ENCODE measurements around the gene MBD3L3. TPM values are rescaled to one million over a fixed set of nuclear protein-coding genes. Genes with fewer than 3 reads are reported as not detected.
"Not testable (repeated sequence)": the region's sequence is repeated elsewhere in the genome, so short reads cannot be mapped to it uniquely, and the experiment has no call there.

The MBD3L3 gene
- total RNA-seq, 1 donor from 2014 or later = not detected

GRCh38 chr19:7054635-7055368 is 3.7 kb downstream of the MBD3L3 start:
- H3K9me3 Mint-ChIP-seq; DNase-seq (ENCODE audit: low read depth, low spot score); H3K4me1 Mint-ChIP-seq; H3K27me3 Mint-ChIP-seq (ENCODE audit: low read depth); H3K36me3 Mint-ChIP-seq (ENCODE audit: low read depth); H3K4me3 Mint-ChIP-seq; H3K27ac Mint-ChIP-seq (ENCODE audit: unreplicated experiment): not testable (repeated sequence)

GRCh38 chr19:7052896-7053295 is 5.6 kb downstream of the MBD3L3 start:
- H3K4me1 Mint-ChIP-seq; H3K36me3 Mint-ChIP-seq (ENCODE audit: low read depth); H3K27me3 Mint-ChIP-seq (ENCODE audit: low read depth); DNase-seq (ENCODE audit: low read depth, low spot score); H3K4me3 Mint-ChIP-seq; H3K9me3 Mint-ChIP-seq; H3K27ac Mint-ChIP-seq (ENCODE audit: unreplicated experiment): not testable (repeated sequence)

GRCh38 chr19:7051421-7051820 is 7.1 kb downstream of the MBD3L3 start:
- not testable (repeated sequence) for H3K27ac Mint-ChIP-seq (ENCODE audit: unreplicated experiment); H3K4me3 Mint-ChIP-seq; H3K36me3 Mint-ChIP-seq (ENCODE audit: low read depth); H3K9me3 Mint-ChIP-seq; DNase-seq (ENCODE audit: low read depth, low spot score); H3K4me1 Mint-ChIP-seq; H3K27me3 Mint-ChIP-seq (ENCODE audit: low read depth)

DNA sequence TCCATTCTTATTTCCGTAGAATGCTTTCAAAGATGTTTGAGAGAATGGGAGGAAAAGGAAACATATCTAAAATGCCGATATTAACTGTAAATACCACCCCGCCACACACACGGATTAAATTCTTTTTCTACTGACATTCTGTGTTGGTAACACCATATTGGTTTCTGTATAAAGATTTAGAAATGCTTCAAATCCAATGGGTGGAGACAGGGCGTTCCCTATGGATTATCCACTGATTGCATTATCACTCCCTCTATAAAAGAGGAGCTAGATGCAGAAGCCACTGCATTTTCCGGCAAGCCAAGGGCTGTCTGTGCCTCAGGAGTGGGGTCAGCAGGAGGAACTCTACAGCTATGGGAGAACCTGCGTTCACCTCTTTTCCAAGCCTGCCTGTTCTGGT is 9.5 kb downstream of the MBD3L3 start, which contains the start of gene MBD3L2:
TSS of gene MBD3L2 (plus strand) at position 301 of the 400 bp plus-strand sequence. CDS start at position 354, 53 bp downstream.
- not testable (repeated sequence) for DNase-seq (ENCODE audit: low read depth, low spot score); H3K9me3 Mint-ChIP-seq; H3K4me3 Mint-ChIP-seq; H3K36me3 Mint-ChIP-seq (ENCODE audit: low read depth); H3K4me1 Mint-ChIP-seq; H3K27me3 Mint-ChIP-seq (ENCODE audit: low read depth); H3K27ac Mint-ChIP-seq (ENCODE audit: unreplicated experiment)

DNA sequence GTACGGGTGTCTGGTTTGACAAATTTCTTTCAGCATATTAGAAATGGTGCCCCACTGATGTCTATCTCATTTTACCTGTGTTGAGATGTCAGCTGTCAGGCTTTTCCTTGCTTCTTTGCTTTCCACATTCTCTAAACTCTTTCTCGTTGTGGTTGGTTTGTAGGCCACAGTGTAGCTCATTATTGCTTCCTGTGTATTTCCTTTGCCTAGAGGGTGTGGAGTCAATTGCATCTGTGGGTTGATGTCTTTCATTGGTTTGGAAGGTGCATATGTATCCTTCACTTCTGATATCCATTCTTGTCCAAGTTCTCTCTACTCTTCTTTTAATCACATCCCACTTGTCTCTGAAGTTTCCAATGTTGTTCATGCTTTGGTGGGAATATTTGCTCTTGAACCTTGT is 16.9 kb downstream of the MBD3L3 start:
- DNase-seq (ENCODE audit: low read depth, low spot score); H3K27ac Mint-ChIP-seq (ENCODE audit: unreplicated experiment); H3K27me3 Mint-ChIP-seq (ENCODE audit: low read depth): not testable (repeated sequence)

DNA sequence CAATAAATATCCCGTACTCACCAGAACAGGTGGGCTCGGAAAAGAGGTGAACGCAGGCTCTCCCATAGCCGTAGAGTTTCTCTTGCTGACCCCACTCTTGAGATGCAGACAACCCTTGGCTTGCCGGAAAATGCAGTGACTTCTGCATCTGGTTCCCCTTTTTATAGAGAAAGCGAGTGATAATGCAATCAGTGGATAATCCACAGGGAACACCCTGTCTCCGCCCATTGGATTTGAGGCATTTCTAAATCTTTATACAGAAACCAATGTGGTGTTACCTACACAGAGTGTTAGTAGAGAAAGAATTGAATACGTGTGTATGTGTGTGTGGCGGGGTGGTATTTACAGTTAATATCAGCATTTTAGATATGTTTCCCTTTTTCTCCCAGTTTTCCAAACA is 18.4 kb downstream of the MBD3L3 start, which contains the start of gene MBD3L4:
TSS of gene MBD3L4 (minus strand) at position 101 of the 400 bp plus-strand sequence. CDS start at position 66, 35 bp downstream.
- H3K9me3 Mint-ChIP-seq; DNase-seq (ENCODE audit: low read depth, low spot score); H3K4me1 Mint-ChIP-seq; H3K27ac Mint-ChIP-seq (ENCODE audit: unreplicated experiment); H3K36me3 Mint-ChIP-seq (ENCODE audit: low read depth); H3K27me3 Mint-ChIP-seq (ENCODE audit: low read depth); H3K4me3 Mint-ChIP-seq: not testable (repeated sequence)

More for the DNA sequence above, 16.9 kb downstream of the MBD3L3 start:
- not testable (repeated sequence) for H3K4me1 Mint-ChIP-seq; H3K36me3 Mint-ChIP-seq (ENCODE audit: low read depth); H3K9me3 Mint-ChIP-seq; H3K4me3 Mint-ChIP-seq

DNA sequence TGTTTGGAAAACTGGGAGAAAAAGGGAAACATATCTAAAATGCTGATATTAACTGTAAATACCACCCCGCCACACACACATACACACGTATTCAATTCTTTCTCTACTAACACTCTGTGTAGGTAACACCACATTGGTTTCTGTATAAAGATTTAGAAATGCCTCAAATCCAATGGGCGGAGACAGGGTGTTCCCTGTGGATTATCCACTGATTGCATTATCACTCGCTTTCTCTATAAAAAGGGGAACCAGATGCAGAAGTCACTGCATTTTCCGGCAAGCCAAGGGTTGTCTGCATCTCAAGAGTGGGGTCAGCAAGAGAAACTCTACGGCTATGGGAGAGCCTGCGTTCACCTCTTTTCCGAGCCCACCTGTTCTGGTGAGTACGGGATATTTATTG is 28.2 kb downstream of the MBD3L3 start, which contains the start of gene MBD3L5:
TSS of gene MBD3L5 (plus strand) at position 301 of the 400 bp plus-strand sequence. CDS start at position 335, 34 bp downstream.
- not testable (repeated sequence) for H3K27me3 Mint-ChIP-seq (ENCODE audit: low read depth); H3K4me3 Mint-ChIP-seq; H3K27ac Mint-ChIP-seq (ENCODE audit: unreplicated experiment); DNase-seq (ENCODE audit: low read depth, low spot score); H3K36me3 Mint-ChIP-seq (ENCODE audit: low read depth); H3K9me3 Mint-ChIP-seq; H3K4me1 Mint-ChIP-seq

DNA sequence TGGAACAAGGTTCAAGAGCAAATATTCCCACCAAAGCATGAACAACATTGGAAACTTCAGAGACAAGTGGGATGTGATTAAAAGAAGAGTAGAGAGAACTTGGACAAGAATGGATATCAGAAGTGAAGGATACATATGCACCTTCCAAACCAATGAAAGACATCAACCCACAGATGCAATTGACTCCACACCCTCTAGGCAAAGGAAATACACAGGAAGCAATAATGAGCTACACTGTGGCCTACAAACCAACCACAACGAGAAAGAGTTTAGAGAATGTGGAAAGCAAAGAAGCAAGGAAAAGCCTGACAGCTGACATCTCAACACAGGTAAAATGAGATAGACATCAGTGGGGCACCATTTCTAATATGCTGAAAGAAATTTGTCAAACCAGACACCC is 29.7 kb downstream of the MBD3L3 start:
- H3K4me1 Mint-ChIP-seq; DNase-seq (ENCODE audit: low read depth, low spot score); H3K9me3 Mint-ChIP-seq; H3K27me3 Mint-ChIP-seq (ENCODE audit: low read depth); H3K4me3 Mint-ChIP-seq; H3K27ac Mint-ChIP-seq (ENCODE audit: unreplicated experiment); H3K36me3 Mint-ChIP-seq (ENCODE audit: low read depth): not testable (repeated sequence)

- H3K4me3 Mint-ChIP-seq; DNase-seq (ENCODE audit: low read depth, low spot score); H3K36me3 Mint-ChIP-seq (ENCODE audit: low read depth); H3K27ac Mint-ChIP-seq (ENCODE audit: unreplicated experiment); H3K9me3 Mint-ChIP-seq; H3K27me3 Mint-ChIP-seq (ENCODE audit: low read depth); H3K4me1 Mint-ChIP-seq: not testable (repeated sequence)
Measured at GRCh38 chr19:7021331-7021730, 37.1 kb downstream of the MBD3L3 start, which contains the start of gene MBD3L2B. MBD3L2B (minus strand) TSS chr19:7021431; CDS start chr19:7021397, 34 bp downstream.

DNA sequence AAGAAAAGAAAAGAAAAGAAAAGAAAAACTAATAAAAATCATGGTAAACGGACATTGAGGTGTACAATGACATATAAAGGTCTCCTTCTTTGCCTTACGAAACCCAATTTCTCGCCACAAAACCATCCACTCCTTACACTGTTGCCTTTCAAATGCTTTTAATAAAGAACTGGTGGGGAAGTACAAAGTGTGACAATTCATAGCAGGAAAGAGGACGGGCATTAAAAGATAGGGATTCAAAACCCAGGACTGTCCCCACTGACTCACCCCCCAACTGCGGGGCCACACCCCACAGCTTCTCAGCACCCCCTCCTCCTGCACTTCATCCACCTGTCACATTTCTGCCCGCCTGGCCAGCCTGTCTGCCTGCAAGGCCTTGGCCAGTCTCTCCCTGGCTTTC is 39.6 kb downstream of the MBD3L3 start:
- TF ChIP-seq, protein P1, sequence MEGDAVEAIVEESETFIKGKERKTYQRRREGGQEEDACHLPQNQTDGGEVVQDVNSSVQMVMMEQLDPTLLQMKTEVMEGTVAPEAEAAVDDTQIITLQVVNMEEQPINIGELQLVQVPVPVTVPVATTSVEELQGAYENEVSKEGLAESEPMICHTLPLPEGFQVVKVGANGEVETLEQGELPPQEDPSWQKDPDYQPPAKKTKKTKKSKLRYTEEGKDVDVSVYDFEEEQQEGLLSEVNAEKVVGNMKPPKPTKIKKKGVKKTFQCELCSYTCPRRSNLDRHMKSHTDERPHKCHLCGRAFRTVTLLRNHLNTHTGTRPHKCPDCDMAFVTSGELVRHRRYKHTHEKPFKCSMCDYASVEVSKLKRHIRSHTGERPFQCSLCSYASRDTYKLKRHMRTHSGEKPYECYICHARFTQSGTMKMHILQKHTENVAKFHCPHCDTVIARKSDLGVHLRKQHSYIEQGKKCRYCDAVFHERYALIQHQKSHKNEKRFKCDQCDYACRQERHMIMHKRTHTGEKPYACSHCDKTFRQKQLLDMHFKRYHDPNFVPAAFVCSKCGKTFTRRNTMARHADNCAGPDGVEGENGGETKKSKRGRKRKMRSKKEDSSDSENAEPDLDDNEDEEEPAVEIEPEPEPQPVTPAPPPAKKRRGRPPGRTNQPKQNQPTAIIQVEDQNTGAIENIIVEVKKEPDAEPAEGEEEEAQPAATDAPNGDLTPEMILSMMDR (conservative IDR thresholded peaks at IDR 0.05) = no peak
- DNase-seq (ENCODE audit: low read depth, low spot score) = no peak
- no peak overlapping the region for H3K4me3 Mint-ChIP-seq
- peaks cover 18% of the 10 kb centered on the region for H3K27me3 Mint-ChIP-seq (ENCODE audit: low read depth)
- no peak overlapping the region for H3K27ac Mint-ChIP-seq (ENCODE audit: unreplicated experiment)
- no peaks in the 10 kb centered on the region for H3K4me1 Mint-ChIP-seq
- no peaks in the 10 kb centered on the region for H3K9me3 Mint-ChIP-seq
- no peaks in the 10 kb centered on the region for H3K36me3 Mint-ChIP-seq (ENCODE audit: low read depth)
